Smooth muscle cell (in vitro differentiated cells): ENCODE results near the gene NR1D1. TPM values are rescaled to one million over a fixed set of nuclear protein-coding genes. Genes with fewer than 3 reads are reported as not detected.
A peak's percentile ranks its signal among the peaks of the same experiment; 100 is the strongest.

Source experiments
- DNase-seq: peaks from one replicate; lab custom pipeline; 2025; ENCODE audit not compliant: unreplicated experiment; lab: John Stamatoyannopoulos, UW
- H2AFZ ChIP-seq: fragments of 200-600 bp; sonication (generic); 2 replicates; pipeline ENCODE4 v1.6.0; 2016; ENCODE audit warnings: antibody characterized with exemption, low read depth, mild to moderate bottlenecking
- H3F3A ChIP-seq: fragments of 200-600 bp; sonication (generic); 2 replicates; pipeline ENCODE4 v1.6.0; 2017; ENCODE audit warnings: antibody characterized with exemption, low read depth
- H3K27ac ChIP-seq: fragments of 200-600 bp; sonication (generic); 2 replicates; pipeline ENCODE4 v1.5.1; 2016; ENCODE audit warnings: low read depth, mild to moderate bottlenecking
- H3K27me3 ChIP-seq: fragments of 200-600 bp; sonication (generic); 2 replicates; pipeline ENCODE4 v1.6.1; 2016; ENCODE audit warnings: low read depth, mild to moderate bottlenecking
- H3K36me3 ChIP-seq: fragments of 200-600 bp; sonication (generic); 2 replicates; pipeline ENCODE4 v1.5.1; 2016; ENCODE audit warnings: low read depth
- H3K4me1 ChIP-seq: fragments of 200-600 bp; sonication (generic); 2 replicates; pipeline ENCODE4 v1.5.1; 2016; ENCODE audit warnings: low read depth
- H3K4me2 ChIP-seq: fragments of 200-600 bp; sonication (generic); 2 replicates; pipeline ENCODE4 v1.6.0; 2016; ENCODE audit warnings: mild to moderate bottlenecking
- H3K4me3 ChIP-seq: fragments of 200-600 bp; sonication (generic); 2 replicates; pipeline ENCODE4 v1.5.1; 2016; ENCODE audit warnings: mild to moderate bottlenecking
- H3K79me2 ChIP-seq: fragments of 200-600 bp; sonication (generic); 2 replicates; pipeline ENCODE4 v1.6.0; 2016; ENCODE audit warnings: low read depth, mild to moderate bottlenecking
- H3K9ac ChIP-seq: fragments of 200-600 bp; sonication (generic); 2 replicates; pipeline ENCODE4 v1.6.0; 2016; ENCODE audit warnings: low read depth
- H3K9me3 ChIP-seq: fragments of 200-600 bp; sonication (generic); replicated peaks from 2 replicates; pipeline ENCODE4 v1.5.1; 2016; ENCODE audit warnings: low read depth
- H4K20me1 ChIP-seq: fragments of 200-600 bp; sonication (generic); 2 replicates; pipeline ENCODE4 v1.6.0; 2016; ENCODE audit warnings: low read depth
- WGBS: methylation state at CpG from one replicate; pipeline ENCODE4 v1.1.7; 2016; ENCODE audit warnings: low lambda C conversion rate; 5-methylcytosine and 5-hydroxymethylcytosine counted together
- polyA plus RNA-seq: library from polyadenylated mRNA; unstranded; fragments of >200 nt; fragmentation: Nextera tagmentation; extraction: Ambion mirVana; gene quantifications from 2 replicates; pipeline ENCODE4 v1.2.1, GENCODE V29; 2016
- total RNA-seq: library from RNA; depleted of rRNA; stranded (reverse); fragments of >200 nt; gene quantifications from 2 replicates; pipeline ENCODE4 v1.2.3, GENCODE V29; 2014
- TF ChIP-seq, protein P1 (sequence below): fragments of 200-600 bp; sonication (generic); IDR thresholded peaks from 2 replicates; pipeline ENCODE4 v1.5.1; 2017; ENCODE audit warnings: borderline replicate concordance, mild to moderate bottlenecking, antibody characterized with exemption; ENCODE audit not compliant: insufficient read depth, poor library complexity, severe bottlenecking

NR1D1 gene
- total and polyA plus RNA-seq, 2 experiments from 2014 or later = 12.5 to 18.4 TPM

DNA sequence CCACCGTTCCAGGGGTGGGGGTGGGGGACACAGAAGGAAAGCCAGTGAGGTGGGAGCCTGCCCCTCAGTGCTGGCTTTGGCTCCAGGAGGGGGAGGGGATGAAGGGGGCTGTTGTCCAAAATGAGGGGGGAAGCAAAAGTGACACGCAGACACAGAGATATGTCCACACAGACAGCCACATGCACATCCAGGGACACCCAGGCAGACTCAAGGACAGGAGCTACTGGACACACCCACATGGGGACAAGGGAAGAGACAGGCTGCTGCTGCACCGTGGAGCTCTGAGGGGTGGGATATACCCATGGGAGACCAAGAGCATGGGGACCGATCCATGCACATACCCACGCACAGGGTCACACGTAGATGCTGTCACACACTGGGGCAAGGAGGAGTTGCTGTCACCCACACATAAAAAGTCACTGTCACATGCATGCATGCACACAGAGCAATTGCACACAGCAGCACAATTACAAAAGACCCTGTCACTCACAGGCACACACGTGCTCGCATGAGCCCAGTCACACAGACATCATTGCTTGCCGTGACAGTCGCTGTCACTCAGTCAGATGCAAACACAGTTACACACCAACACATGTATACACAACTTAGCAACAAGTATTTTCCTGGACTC, 36.4 kb downstream of the NR1D1 start:
- H3F3A ChIP-seq = no peaks in the 10 kb centered on the region
- H3K9me3 ChIP-seq = no peaks in the 10 kb centered on the region
- H3K4me1 ChIP-seq = peaks cover 35% of the 10 kb centered on the region
- TF ChIP-seq, protein P1, sequence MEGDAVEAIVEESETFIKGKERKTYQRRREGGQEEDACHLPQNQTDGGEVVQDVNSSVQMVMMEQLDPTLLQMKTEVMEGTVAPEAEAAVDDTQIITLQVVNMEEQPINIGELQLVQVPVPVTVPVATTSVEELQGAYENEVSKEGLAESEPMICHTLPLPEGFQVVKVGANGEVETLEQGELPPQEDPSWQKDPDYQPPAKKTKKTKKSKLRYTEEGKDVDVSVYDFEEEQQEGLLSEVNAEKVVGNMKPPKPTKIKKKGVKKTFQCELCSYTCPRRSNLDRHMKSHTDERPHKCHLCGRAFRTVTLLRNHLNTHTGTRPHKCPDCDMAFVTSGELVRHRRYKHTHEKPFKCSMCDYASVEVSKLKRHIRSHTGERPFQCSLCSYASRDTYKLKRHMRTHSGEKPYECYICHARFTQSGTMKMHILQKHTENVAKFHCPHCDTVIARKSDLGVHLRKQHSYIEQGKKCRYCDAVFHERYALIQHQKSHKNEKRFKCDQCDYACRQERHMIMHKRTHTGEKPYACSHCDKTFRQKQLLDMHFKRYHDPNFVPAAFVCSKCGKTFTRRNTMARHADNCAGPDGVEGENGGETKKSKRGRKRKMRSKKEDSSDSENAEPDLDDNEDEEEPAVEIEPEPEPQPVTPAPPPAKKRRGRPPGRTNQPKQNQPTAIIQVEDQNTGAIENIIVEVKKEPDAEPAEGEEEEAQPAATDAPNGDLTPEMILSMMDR = no peak
- no peak for DNase-seq
- WGBS = 64% methylated on average over 10 of the region's 10 CpGs
- peak overlapping the region; percentile 99 for H3K4me2 ChIP-seq
- H3K27ac ChIP-seq = no peak overlapping the region
- H3K36me3 ChIP-seq = no peaks in the 10 kb centered on the region
- H2AFZ ChIP-seq = no peak overlapping the region
- peak overlapping the region; percentile 100 for H3K4me3 ChIP-seq
- H4K20me1 ChIP-seq = peaks cover 27% of the 10 kb centered on the region
- peak overlapping the region; percentile 78 for H3K9ac ChIP-seq
- H3K27me3 ChIP-seq = no peaks in the 10 kb centered on the region
- peaks cover 28% of the 10 kb centered on the region for H3K79me2 ChIP-seq

DNA sequence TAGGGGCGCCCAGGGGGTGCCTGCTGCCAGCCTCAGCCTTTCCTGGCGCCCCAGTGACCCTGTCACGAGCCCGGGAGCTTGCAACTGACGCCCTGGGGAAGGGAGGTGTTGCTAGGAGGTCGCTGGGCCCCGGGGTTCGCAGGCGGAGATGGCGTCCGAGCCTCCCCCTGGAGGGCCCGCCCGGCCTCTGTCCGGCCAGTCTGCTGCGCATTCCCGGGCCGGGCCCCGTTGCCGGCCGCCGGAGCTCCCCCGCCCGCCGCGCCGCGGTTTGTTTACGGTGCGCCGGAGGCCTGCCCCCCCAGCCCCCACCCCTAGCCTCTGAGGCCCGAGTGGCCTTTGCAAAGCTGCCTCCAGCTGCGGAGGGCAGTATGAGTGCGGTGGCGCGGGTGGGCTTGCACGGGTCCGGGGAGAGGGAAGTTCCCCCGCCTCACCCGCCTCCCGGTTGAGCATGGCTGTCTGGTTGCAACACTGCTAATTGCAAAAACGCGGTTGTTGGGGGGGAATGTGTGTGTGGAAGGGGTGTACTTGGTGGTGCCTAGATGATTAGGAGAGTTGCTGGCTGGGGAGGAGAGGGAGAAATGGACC, 37.1 kb downstream of the NR1D1 start:
- Histone ChIP-seq H2AFZ (peak overlapping the region; percentile 98), H3K4me3 (peak overlapping the region; percentile 100), H3K4me2 (peak overlapping the region; percentile 99), H3F3A (no peaks in the 10 kb centered on the region), H3K27me3 (no peaks in the 10 kb centered on the region), H3K36me3 (no peaks in the 10 kb centered on the region), H3K4me1 (peaks cover 27% of the 10 kb centered on the region), H3K9ac (peak overlapping the region; percentile 78), H4K20me1 (peaks cover 27% of the 10 kb centered on the region), H3K27ac (peak overlapping the region; percentile 42), H3K9me3 (no peaks in the 10 kb centered on the region), H3K79me2 (peaks cover 27% of the 10 kb centered on the region)
- DNase-seq = no peak
- under 1% methylated on average over 36 of the region's 42 CpGs for WGBS
- TF ChIP-seq, protein P1 = no peak

DNA sequence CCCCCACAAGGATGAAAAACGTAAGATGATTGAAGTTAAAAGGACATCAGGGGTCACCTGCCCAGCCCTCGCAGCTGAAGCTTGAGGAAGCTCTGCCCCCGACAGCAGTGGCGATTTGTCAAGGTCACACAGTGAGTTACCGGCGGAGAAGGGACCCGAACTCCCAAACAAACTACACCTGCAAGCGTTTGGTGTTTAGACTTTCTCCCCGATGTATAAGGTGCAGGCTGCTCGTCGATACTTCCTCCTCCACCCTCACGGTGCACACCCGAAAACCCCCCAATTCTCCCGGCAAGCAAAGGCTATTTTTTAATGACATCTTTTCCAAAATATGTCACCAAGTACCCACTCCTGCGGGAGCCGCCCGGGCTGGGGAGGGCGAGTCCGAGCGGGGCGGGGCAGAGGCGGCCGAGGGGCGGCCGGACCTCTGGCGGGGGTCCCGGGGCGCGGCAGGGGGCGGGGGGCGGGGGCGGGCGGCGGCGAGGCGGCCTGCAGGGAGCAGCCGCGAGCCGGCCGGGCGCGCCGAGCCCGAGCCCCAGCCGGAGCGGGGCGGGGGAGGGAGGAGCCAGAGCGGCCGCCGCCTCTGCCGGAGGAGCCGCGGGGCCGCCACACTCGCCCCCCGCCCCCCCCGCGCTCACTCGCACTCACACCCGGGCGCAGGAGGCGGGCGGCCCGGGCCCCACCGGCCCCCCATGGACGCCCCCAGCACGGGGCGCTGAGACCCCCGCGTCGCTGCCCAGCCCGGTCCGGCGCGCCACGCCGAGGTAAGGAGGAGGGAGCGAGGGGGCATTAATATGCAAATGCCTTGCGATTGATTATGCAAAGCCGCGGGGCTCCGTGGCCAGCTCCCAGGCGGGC, 37.8 kb downstream of the NR1D1 start, which contains the start of gene THRA:
Gene THRA, plus strand, starts transcription at position 637 of the 858 bp plus-strand sequence. CDS start 11,524 bp downstream, outside the sequence.
- TF ChIP-seq, protein P1 = no peak
- Histone ChIP-seq H2AFZ (peak within 1 kb of the TSS; percentile 98), H3K4me3 (peak within 1 kb of the TSS; percentile 100), H3K9me3 (no peaks in the 10 kb centered on the region), H3F3A (no peaks in the 10 kb centered on the region), H3K27me3 (no peaks in the 10 kb centered on the region), H4K20me1 (peaks cover 27% of the 10 kb centered on the region), H3K9ac (peak within 1 kb of the TSS; percentile 78), H3K79me2 (peaks cover 27% of the 10 kb centered on the region), H3K27ac (peak within 1 kb of the TSS; percentile 42), H3K4me1 (peaks cover 23% of the 10 kb centered on the region), H3K36me3 (no peaks in the 10 kb centered on the region), H3K4me2 (peak within 1 kb of the TSS; percentile 99)
- DNase-seq = no peak
- WGBS = 3% methylated on average over 40 of the region's 83 CpGs
